ENCODE results near the gene PCYOX1L.
A peak's percentile ranks its signal among the peaks of the same experiment; 100 is the strongest.

The PCYOX1L gene

GRCh38 chr5:149345892-149346222 is 12.0 kb upstream of the PCYOX1L start:
- H3K36me3 ChIP-seq (ENCODE audit: control insufficient read depth, insufficient read depth, low read length): peaks cover 4% of the 10 kb centered on the region
- peak overlapping the region; percentile 99 for H3K4me3 ChIP-seq (replicated peaks; ENCODE audit: low read depth, low read length)
- DNase-seq (ENCODE audit: extremely low read depth, insufficient read length): no peak
- no peaks in the 10 kb centered on the region for H3K27me3 ChIP-seq (replicated peaks; ENCODE audit: control insufficient read depth, insufficient read depth, low read length)
- TF ChIP-seq CTCF (IDR thresholded peaks at IDR 0.05; ENCODE audit: insufficient read depth, low read length, poor library complexity, severe bottlenecking): no peak

GRCh38 chr5:149348518-149348917 is 9.3 kb upstream of the PCYOX1L start:
- no peaks in the 10 kb centered on the region for H3K27me3 ChIP-seq (replicated peaks; ENCODE audit: control insufficient read depth, insufficient read depth, low read length)
- H3K4me3 ChIP-seq (replicated peaks; ENCODE audit: low read depth, low read length): no peak overlapping the region
- DNase-seq (ENCODE audit: extremely low read depth, insufficient read length): no peak
- TF ChIP-seq CTCF (IDR thresholded peaks at IDR 0.05; ENCODE audit: insufficient read depth, low read length, poor library complexity, severe bottlenecking): no peak
- peaks cover 6% of the 10 kb centered on the region for H3K36me3 ChIP-seq (ENCODE audit: control insufficient read depth, insufficient read depth, low read length)

GRCh38 chr5:149349382-149349781 is 8.5 kb upstream of the PCYOX1L start:
- no peak for DNase-seq (ENCODE audit: extremely low read depth, insufficient read length)
- Histone ChIP-seq H3K36me3 (ENCODE audit: control insufficient read depth, insufficient read depth, low read length) (peaks cover 6% of the 10 kb centered on the region), H3K27me3 (replicated peaks; ENCODE audit: control insufficient read depth, insufficient read depth, low read length) (no peaks in the 10 kb centered on the region), H3K4me3 (replicated peaks; ENCODE audit: low read depth, low read length) (no peak overlapping the region)
- TF ChIP-seq CTCF (IDR thresholded peaks at IDR 0.05; ENCODE audit: insufficient read depth, low read length, poor library complexity, severe bottlenecking): no peak

- Histone ChIP-seq H3K36me3 (ENCODE audit: control insufficient read depth, insufficient read depth, low read length) (peaks cover 12% of the 10 kb centered on the region), H3K4me3 (replicated peaks; ENCODE audit: low read depth, low read length) (no peak overlapping the region), H3K27me3 (replicated peaks; ENCODE audit: control insufficient read depth, insufficient read depth, low read length) (no peaks in the 10 kb centered on the region)
- TF ChIP-seq CTCF (IDR thresholded peaks at IDR 0.05; ENCODE audit: insufficient read depth, low read length, poor library complexity, severe bottlenecking): no peak
- no peak for DNase-seq (ENCODE audit: extremely low read depth, insufficient read length)
These were observed 5.7 kb upstream of the PCYOX1L start for GRCh38 chr5:149352169-149352568.

- DNase-seq (ENCODE audit: extremely low read depth, insufficient read length): no peak
- TF ChIP-seq CTCF (IDR thresholded peaks at IDR 0.05; ENCODE audit: insufficient read depth, low read length, poor library complexity, severe bottlenecking): no peak
- peaks cover 12% of the 10 kb centered on the region for H3K36me3 ChIP-seq (ENCODE audit: control insufficient read depth, insufficient read depth, low read length)
- no peaks in the 10 kb centered on the region for H3K27me3 ChIP-seq (replicated peaks; ENCODE audit: control insufficient read depth, insufficient read depth, low read length)
- no peak overlapping the region for H3K4me3 ChIP-seq (replicated peaks; ENCODE audit: low read depth, low read length)
These were observed 3.9 kb upstream of the PCYOX1L start for GRCh38 chr5:149353911-149354310.

- H3K27me3 ChIP-seq (replicated peaks; ENCODE audit: control insufficient read depth, insufficient read depth, low read length): no peaks in the 10 kb centered on the region
- no peak for DNase-seq (ENCODE audit: extremely low read depth, insufficient read length)
- no peak overlapping the region for H3K4me3 ChIP-seq (replicated peaks; ENCODE audit: low read depth, low read length)
- no peak for TF ChIP-seq CTCF (IDR thresholded peaks at IDR 0.05; ENCODE audit: insufficient read depth, low read length, poor library complexity, severe bottlenecking)
- H3K36me3 ChIP-seq (ENCODE audit: control insufficient read depth, insufficient read depth, low read length): peaks cover 9% of the 10 kb centered on the region
These were observed 2.2 kb upstream of the PCYOX1L start for GRCh38 chr5:149355688-149356087.
